Cardiac muscle cell (in vitro differentiated cells and primary cell): Measurements from ENCODE around the gene PDHX. TPM values are rescaled to one million over a fixed set of nuclear protein-coding genes. Genes with fewer than 3 reads are reported as not detected.

ENCODE experiments used
- DNase-seq, 2 donors: peaks; one replicate each; pipeline versions ENCODE4 v3.0.0 to v3.0.0-alpha.2; 2010 to 2017; ENCODE audit warnings: low read depth in 1 of 2, low spot score in 1 of 2
- H3K27ac ChIP-seq: fragments of 200-600 bp; sonication (generic); 2 replicates; pipeline ENCODE4 v1.5.1; 2016
- H3K27me3 ChIP-seq: fragments of 200-600 bp; sonication (generic); 2 replicates; pipeline ENCODE4 v1.6.0; 2016; ENCODE audit warnings: control low read depth
- H3K36me3 ChIP-seq: fragments of 200-600 bp; sonication (generic); 2 replicates; pipeline ENCODE4 v1.5.1; 2016; ENCODE audit warnings: control low read depth
- H3K4me1 ChIP-seq: fragments of 200-600 bp; sonication (generic); 2 replicates; pipeline ENCODE4 v1.8.1; 2017; ENCODE audit warnings: low read depth, mild to moderate bottlenecking, mixed run types
- H3K4me3 ChIP-seq: fragments of 200-600 bp; sonication (generic); 2 replicates; pipeline ENCODE4 v1.5.1; 2016; ENCODE audit warnings: mild to moderate bottlenecking
- H3K9me3 ChIP-seq: fragments of 200-600 bp; sonication (generic); 2 replicates; pipeline ENCODE4 v1.5.1; 2017; ENCODE audit warnings: low read depth, mild to moderate bottlenecking, control low read depth
- polyA plus RNA-seq: library from polyadenylated mRNA; unstranded; fragments of >200 nt; fragmentation: Nextera tagmentation; extraction: Ambion mirVana; gene quantifications from 2 replicates; pipeline ENCODE4 v1.2.1, GENCODE V29; 2016
- total RNA-seq: library from RNA; depleted of rRNA; stranded (reverse); fragments of >200 nt; gene quantifications from 2 replicates; pipeline ENCODE4 v1.2.3, GENCODE V29; 2016
- TF ChIP-seq, protein P1 (sequence below): IDR thresholded peaks from 2 replicates; pipeline ENCODE4 v1.5.1; 2012; ENCODE audit warnings: low read depth, mild to moderate bottlenecking, low read length

The PDHX gene
- total and polyA plus RNA-seq, 2 experiments from 2014 or later, result 69.9 to 87.1 TPM

GRCh38 chr11:34938611-34939010 lies 22.2 kb downstream of the PDHX start:
- Histone ChIP-seq H3K4me3 (no peak overlapping the region), H3K27ac (no peak overlapping the region), H3K4me1 (peaks cover 13% of the 10 kb centered on the region), H3K9me3 (no peaks in the 10 kb centered on the region), H3K27me3 (no peaks in the 10 kb centered on the region), H3K36me3 (no peaks in the 10 kb centered on the region)
- TF ChIP-seq, protein P1, sequence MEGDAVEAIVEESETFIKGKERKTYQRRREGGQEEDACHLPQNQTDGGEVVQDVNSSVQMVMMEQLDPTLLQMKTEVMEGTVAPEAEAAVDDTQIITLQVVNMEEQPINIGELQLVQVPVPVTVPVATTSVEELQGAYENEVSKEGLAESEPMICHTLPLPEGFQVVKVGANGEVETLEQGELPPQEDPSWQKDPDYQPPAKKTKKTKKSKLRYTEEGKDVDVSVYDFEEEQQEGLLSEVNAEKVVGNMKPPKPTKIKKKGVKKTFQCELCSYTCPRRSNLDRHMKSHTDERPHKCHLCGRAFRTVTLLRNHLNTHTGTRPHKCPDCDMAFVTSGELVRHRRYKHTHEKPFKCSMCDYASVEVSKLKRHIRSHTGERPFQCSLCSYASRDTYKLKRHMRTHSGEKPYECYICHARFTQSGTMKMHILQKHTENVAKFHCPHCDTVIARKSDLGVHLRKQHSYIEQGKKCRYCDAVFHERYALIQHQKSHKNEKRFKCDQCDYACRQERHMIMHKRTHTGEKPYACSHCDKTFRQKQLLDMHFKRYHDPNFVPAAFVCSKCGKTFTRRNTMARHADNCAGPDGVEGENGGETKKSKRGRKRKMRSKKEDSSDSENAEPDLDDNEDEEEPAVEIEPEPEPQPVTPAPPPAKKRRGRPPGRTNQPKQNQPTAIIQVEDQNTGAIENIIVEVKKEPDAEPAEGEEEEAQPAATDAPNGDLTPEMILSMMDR, result no peak
- no peak for DNase-seq

DNA sequence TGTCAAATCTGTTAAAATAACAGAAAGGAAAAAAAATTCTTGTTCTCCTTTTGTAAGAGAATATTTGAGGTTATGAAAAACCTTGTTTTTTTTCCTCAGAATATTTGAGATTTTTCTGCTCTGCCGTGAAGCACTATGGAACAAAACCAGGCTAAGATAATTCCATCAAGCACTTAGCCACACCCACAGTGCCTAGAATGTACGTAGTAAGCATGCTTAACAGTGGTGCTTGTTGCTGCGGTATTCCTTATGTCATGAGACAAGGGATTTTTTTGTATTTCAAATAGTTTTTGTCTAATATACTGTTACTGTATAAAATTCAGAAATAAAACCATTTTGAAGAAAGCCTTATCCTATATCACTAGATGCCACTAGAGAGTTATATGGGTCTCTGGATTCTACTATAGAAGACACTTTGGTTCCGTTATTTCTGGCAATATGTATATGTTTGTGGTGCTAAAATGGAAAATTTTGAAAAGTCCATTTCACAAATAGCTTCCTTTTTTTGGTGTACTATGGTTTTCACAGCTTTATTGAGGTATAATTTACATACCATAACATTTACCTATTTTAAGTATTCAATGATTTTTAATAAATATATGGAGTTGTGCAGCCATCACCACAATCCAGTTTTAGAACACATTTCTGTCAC lies 23.7 kb downstream of the PDHX start:
- Histone ChIP-seq H3K27ac (no peak overlapping the region), H3K4me3 (no peak overlapping the region), H3K36me3 (no peaks in the 10 kb centered on the region), H3K27me3 (no peaks in the 10 kb centered on the region), H3K9me3 (no peaks in the 10 kb centered on the region), H3K4me1 (peaks cover 13% of the 10 kb centered on the region)
- peak in 1 of 2 donors; percentile 40 for DNase-seq
- TF ChIP-seq, protein P1, result no peak

DNA sequence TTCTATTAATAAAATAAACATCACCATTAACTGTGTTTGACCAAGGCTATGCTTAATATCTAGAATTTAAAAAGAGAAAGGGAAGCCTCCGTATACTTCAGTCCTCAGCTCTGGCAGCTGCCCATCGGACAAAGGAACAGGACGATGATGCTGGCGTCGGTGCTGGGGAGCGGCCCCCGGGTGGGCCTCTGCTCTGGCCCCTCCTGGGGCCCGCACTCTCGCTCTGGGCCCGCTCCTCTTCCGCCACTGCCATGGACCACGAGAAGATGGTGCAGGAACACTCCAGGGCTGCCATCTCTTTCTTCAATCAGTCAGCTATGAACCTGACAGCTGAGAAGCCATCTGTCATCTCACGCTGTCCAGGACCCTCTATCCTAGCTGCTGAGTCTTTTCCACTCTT lies 25.3 kb downstream of the PDHX start:
- TF ChIP-seq, protein P1, result no peak

DNA sequence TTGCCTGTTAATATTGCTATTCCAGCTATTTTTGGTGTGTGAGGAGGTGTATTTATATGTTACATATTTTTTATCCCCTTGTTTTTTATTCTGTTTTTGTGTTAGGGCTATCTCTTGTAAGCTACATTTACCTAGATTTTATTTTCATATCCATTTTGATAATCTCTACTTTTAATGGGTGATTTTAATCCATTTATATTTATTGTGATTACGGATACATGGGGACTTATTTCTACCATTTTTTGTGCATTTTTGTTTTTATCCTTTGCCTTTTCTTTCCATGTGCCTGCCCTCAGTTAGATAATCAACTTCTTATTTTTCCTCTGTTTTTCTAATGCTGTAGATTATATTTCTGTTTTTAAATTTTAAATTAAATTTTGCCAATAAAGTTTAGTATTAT lies 28.3 kb downstream of the PDHX start:
- no peaks in the 10 kb centered on the region for H3K27me3 ChIP-seq
- H3K9me3 ChIP-seq, result no peaks in the 10 kb centered on the region
- DNase-seq, result no peak
- H3K4me1 ChIP-seq, result peaks cover 8% of the 10 kb centered on the region
- H3K4me3 ChIP-seq, result no peak overlapping the region
- H3K36me3 ChIP-seq, result peaks cover 2% of the 10 kb centered on the region
- TF ChIP-seq, protein P1, result no peak
- no peak overlapping the region for H3K27ac ChIP-seq

More for the DNA sequence above, 25.3 kb downstream of the PDHX start:
- peak overlapping the region; percentile 9 for H3K27ac ChIP-seq
- DNase-seq, result no peak
- H3K4me3 ChIP-seq, result no peak overlapping the region
- no peaks in the 10 kb centered on the region for H3K36me3 ChIP-seq
- H3K27me3 ChIP-seq, result no peaks in the 10 kb centered on the region
- no peaks in the 10 kb centered on the region for H3K9me3 ChIP-seq
- H3K4me1 ChIP-seq, result peaks cover 13% of the 10 kb centered on the region

DNA sequence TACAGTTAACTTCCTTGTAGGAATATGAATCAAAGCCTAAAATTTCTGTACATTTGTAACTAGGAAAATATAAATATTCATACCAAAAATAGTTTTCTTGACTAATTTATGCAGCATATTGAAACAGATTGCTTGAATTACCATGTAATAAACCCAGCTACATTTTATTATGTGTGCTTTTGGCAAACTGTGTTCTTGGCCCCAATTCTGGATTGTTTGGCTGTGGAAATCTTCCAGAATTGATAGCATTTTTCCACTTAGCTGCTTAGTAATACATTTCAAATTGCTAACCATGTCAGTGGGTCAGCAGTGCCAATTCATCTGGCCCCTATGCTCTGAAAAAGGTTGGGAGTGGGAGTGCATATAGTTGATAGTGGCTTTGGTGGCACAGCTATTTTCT lies 32.3 kb downstream of the PDHX start:
- H3K27me3 ChIP-seq, result no peaks in the 10 kb centered on the region
- H3K4me1 ChIP-seq, result no peaks in the 10 kb centered on the region
- H3K9me3 ChIP-seq, result no peaks in the 10 kb centered on the region
- DNase-seq, result peak in 1 of 2 donors; percentile 61
- H3K4me3 ChIP-seq, result no peak overlapping the region
- TF ChIP-seq, protein P1, result no peak
- no peak overlapping the region for H3K27ac ChIP-seq
- H3K36me3 ChIP-seq, result peaks cover 4% of the 10 kb centered on the region
